Stimulated activated effector memory CD8-positive, alpha-beta T cell treated with anti-CD3 and anti-CD28 coated beads, Interleukin-12 subunit alpha, Interleukin-12 subunit beta, amount 100 ng/mL, for 72 hours (primary cell): Measurements from ENCODE around the gene MTCH1.

Source experiments
- ATAC-seq: fragments of 150-1000 bp; cut with Tn5 transposase; 2 replicates; pipeline ENCODE4 v1.10.0; 2021
- DNase-seq, 2 donors: peaks; one replicate each; pipeline ENCODE4 v3.0.0; 2021 to 2022; ENCODE audit warnings: low spot score in 2 of 2
- H3K27ac Mint-ChIP-seq: one replicate; pipeline ENCODE4 v1.8.0; 2022; ENCODE audit warnings: mild to moderate bottlenecking, mixed read lengths
- H3K36me3 Mint-ChIP-seq: one replicate; pipeline ENCODE4 v1.8.0; 2022; ENCODE audit warnings: mild to moderate bottlenecking, mixed read lengths
- H3K4me1 Mint-ChIP-seq: one replicate; pipeline ENCODE4 v1.8.0; 2022; ENCODE audit warnings: mixed read lengths
- H3K4me3 Mint-ChIP-seq: one replicate; pipeline ENCODE4 v1.8.0; 2022; ENCODE audit warnings: mild to moderate bottlenecking, mixed read lengths
- H3K9me3 Mint-ChIP-seq: one replicate; pipeline ENCODE4 v1.8.0; 2022; ENCODE audit warnings: mixed read lengths

Gene MTCH1

GRCh38 chr6:36984581-36985416, 1.2 kb downstream of the MTCH1 start:
- Mint-ChIP-seq H3K36me3 (peaks cover 10% of the 10 kb centered on the region), H3K9me3 (no peaks in the 10 kb centered on the region), H3K4me3 (no peak overlapping the region), H3K4me1 (peaks cover 33% of the 10 kb centered on the region), H3K27ac (no peak overlapping the region)
- DNase-seq (peak; percentile 18 to 70), ATAC-seq (peak; percentile 53)

DNA sequence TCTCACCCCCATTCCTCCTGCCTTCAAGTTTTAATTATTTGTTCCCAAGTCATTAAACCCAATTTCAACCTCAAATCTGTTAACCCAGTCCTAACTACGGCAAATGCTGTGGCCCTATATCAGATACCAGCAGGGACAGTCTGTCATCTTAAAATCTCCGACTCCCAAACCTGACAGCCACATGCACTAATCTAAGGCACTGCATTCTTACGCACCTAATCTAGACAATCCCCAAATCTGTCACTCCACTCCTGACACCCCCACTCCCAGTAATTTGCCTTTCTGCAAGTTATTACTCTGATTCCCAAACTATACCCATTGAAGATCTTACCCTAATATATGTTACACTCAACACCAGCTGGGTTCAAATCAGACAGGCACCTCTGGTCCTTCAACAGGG, 2.5 kb downstream of the MTCH1 start:
- ATAC-seq (no peak), DNase-seq (no peak)
- H3K27ac Mint-ChIP-seq: no peak overlapping the region
- peaks cover 22% of the 10 kb centered on the region for H3K36me3 Mint-ChIP-seq
- H3K4me3 Mint-ChIP-seq: no peak overlapping the region
- no peaks in the 10 kb centered on the region for H3K9me3 Mint-ChIP-seq
- H3K4me1 Mint-ChIP-seq: peaks cover 42% of the 10 kb centered on the region

GRCh38 chr6:36980876-36981619, 4.9 kb downstream of the MTCH1 start:
- Mint-ChIP-seq H3K27ac (peak overlapping the region; percentile 29), H3K4me1 (peaks cover 39% of the 10 kb centered on the region), H3K36me3 (peaks cover 39% of the 10 kb centered on the region), H3K4me3 (no peak overlapping the region), H3K9me3 (no peaks in the 10 kb centered on the region)
- ATAC-seq: no peak
- DNase-seq: no peak

DNA sequence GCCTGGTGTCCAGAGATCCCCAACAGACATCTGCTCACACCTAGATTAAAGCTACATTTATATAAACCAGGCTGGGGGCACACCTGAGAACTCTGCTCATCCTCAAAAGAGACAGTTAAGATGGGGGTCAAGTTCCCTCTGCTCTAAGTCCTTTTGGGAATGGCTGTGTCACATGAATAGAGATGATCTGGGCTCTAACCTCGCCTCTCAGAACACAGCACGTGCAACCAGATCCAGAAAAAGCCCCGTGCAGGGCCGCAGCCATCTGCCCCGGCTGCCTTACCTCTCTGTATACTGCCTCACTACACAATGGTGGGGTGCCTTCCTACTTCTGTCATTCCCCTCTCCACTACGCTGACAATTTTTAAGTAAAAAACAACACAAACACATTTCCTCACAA, 5.9 kb downstream of the MTCH1 start:
- Mint-ChIP-seq H3K4me1 (peaks cover 39% of the 10 kb centered on the region), H3K36me3 (peaks cover 49% of the 10 kb centered on the region), H3K9me3 (no peaks in the 10 kb centered on the region), H3K27ac (peak overlapping the region; percentile 29), H3K4me3 (no peak overlapping the region)
- DNase-seq (no peak), ATAC-seq (no peak)

DNA sequence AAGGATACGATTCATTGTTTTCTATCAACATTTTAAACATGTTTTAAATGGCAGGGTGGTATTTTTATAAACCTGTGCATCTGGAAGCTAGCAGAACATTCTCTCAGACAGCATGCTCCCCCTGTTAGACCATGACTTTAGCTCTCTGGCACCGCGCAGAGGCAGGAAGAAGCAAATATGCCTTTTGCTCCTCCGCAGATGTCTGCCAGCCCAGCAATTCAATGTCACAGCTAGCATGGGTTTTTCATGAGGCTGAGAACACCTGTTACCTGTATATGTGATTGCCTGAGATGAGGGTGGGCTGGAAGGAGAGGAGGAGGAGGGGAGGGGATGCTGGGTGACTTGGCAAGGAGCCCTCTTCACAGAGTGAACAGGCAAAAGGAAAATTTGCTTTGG, 6.7 kb downstream of the MTCH1 start:
- Mint-ChIP-seq H3K36me3 (peaks cover 56% of the 10 kb centered on the region), H3K4me1 (peaks cover 39% of the 10 kb centered on the region), H3K9me3 (no peaks in the 10 kb centered on the region), H3K27ac (peak overlapping the region; percentile 29), H3K4me3 (no peak overlapping the region)
- DNase-seq: no peak
- ATAC-seq: peak; percentile 49

DNA sequence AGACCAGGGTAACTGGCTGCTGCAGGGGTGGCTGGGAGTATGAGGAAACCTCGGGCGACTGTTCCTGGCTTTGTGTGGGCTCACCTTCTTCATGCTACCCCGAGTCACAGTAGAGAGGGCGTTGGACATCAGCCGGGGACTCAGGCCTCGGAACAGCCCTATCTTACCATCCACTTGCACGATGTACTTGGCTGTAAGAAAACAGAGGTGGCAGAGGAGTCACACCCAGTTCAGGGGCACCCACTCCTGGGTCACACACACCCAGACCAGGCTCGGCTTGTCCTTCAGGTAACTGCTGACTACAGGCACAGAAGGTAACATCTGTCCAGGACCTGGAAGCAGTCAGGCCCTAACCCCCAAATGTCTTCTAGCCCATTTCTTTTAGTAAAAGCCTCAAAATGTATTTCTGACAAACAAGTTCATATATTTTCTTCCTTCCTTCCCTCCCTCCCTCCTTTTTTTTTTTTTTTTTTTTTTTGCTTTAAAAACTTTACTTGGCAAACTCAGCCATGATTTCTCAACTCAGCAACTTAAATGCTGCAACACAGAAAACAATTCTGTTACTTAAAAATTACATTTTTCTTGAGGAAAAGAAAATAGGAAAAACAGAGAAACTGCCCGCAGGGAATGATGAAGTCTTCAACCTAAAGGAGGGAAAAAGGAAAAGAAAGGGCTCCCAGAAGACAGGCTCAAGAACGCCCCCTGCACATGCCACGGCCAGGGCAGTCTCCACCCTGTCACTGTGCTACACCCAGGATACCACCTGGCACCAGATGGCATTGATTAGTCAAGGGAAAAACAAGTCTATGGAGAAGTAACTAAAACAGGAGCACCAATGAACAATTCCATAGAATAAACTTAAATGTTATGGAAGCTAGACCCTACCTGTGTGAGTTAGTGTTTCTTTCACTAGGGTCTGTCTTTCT, 7.3 kb downstream of the MTCH1 start:
- no peak overlapping the region for H3K4me3 Mint-ChIP-seq
- DNase-seq: no peak
- peak overlapping the region; percentile 29 for H3K27ac Mint-ChIP-seq
- no peaks in the 10 kb centered on the region for H3K9me3 Mint-ChIP-seq
- no peak for ATAC-seq
- peaks cover 63% of the 10 kb centered on the region for H3K36me3 Mint-ChIP-seq
- H3K4me1 Mint-ChIP-seq: peaks cover 39% of the 10 kb centered on the region

DNA sequence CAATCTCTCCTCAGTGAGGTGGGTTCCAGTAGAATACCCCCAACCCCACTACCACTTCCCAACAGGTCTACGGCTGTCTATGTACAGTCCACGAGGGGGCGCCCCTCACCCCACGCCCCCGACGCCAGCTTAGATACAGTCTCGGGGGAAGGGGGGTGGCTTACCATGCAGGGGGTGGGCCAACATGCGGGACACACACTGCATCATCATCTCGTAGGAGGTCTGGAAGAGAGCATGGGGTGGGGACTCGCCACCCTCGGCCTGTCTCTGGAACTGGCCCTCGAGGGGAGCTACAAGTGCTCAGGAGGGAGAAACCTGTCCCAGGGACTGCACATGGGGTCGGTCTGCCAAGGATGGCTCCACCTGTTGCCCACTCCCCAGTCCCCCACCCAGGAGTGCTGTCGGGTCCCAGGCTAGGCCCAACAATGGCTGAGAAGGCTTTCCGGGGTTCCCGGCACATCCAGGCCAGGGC, 8.5 kb downstream of the MTCH1 start:
- Mint-ChIP-seq H3K27ac (no peak overlapping the region), H3K9me3 (no peaks in the 10 kb centered on the region), H3K4me3 (no peak overlapping the region), H3K36me3 (peaks cover 75% of the 10 kb centered on the region), H3K4me1 (peaks cover 39% of the 10 kb centered on the region)
- no peak for DNase-seq
- peak; percentile 49 for ATAC-seq

DNA sequence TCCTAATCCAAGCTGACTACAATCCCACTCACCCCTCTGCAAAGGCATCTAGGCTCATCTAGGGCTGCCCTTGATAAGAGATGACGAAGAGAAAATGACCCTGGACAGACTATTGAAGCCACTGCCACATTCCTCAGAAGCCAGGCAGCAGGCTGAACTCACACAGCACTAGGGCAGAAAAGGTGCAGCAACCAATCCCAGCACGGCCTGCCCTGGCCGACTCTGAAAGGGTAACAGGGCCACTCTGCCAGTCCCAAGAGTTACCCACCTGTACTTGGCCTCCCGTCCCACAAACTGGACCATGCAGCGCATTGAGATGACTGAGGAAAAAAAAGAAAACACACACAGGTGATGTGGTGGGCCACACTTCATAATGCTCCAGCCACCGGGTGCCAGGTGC, 9.1 kb downstream of the MTCH1 start:
- Mint-ChIP-seq H3K36me3 (peaks cover 81% of the 10 kb centered on the region), H3K27ac (no peak overlapping the region), H3K4me3 (no peak overlapping the region), H3K9me3 (no peaks in the 10 kb centered on the region), H3K4me1 (peaks cover 34% of the 10 kb centered on the region)
- DNase-seq (no peak), ATAC-seq (no peak)

DNA sequence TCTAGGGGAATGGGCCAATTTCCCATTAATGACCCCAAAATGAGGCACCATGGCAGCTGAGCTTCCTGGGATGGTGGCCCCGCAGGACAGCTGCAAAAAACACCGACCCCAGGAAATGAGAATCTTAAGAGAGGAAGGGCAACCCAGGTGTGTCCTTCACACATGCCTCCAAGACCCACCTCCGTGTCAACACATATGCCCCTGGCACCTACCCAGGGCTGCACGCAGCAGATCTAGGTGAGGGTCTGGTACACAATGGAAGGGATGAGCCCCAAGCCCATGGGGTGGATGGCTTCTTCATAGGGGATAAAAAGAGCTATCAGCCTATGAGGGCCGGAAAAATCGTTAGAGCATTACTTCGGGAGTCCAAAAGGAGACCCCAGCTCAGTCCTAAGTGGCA, 9.5 kb downstream of the MTCH1 start:
- Mint-ChIP-seq H3K36me3 (peaks cover 85% of the 10 kb centered on the region), H3K9me3 (no peaks in the 10 kb centered on the region), H3K4me1 (peaks cover 30% of the 10 kb centered on the region), H3K27ac (no peak overlapping the region), H3K4me3 (no peak overlapping the region)
- no peak for DNase-seq
- ATAC-seq: no peak

DNA sequence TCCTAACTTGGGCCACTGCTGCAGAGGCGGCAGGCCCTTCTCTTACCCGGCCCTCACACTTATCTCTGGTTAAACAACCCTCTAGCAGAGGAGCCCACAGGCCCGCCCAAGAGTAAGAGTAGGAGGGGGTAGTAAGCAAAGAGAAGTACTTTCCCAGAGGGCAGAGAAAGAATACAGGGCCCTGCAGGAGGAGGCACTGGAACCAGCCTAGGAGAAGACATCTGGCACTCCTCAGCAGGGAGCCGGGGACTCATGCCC, 10.1 kb downstream of the MTCH1 start:
- peaks cover 26% of the 10 kb centered on the region for H3K4me1 Mint-ChIP-seq
- H3K36me3 Mint-ChIP-seq: peaks cover 91% of the 10 kb centered on the region
- H3K9me3 Mint-ChIP-seq: no peaks in the 10 kb centered on the region
- no peak overlapping the region for H3K27ac Mint-ChIP-seq
- no peak for DNase-seq
- H3K4me3 Mint-ChIP-seq: no peak overlapping the region
- no peak for ATAC-seq

GRCh38 chr6:36975231-36976006, 10.6 kb downstream of the MTCH1 start:
- peaks cover 96% of the 10 kb centered on the region for H3K36me3 Mint-ChIP-seq
- ATAC-seq: no peak
- peaks cover 20% of the 10 kb centered on the region for H3K4me1 Mint-ChIP-seq

GRCh38 chr6:36973647-36974046, 12.3 kb downstream of the MTCH1 start:
- DNase-seq (no peak), ATAC-seq (no peak)
- peaks cover 100% of the 10 kb centered on the region for H3K36me3 Mint-ChIP-seq
- H3K4me1 Mint-ChIP-seq: peaks cover 7% of the 10 kb centered on the region
- H3K4me3 Mint-ChIP-seq: no peak overlapping the region
- H3K27ac Mint-ChIP-seq: no peak overlapping the region
- no peaks in the 10 kb centered on the region for H3K9me3 Mint-ChIP-seq

More at GRCh38 chr6:36975231-36976006, 10.6 kb downstream of the MTCH1 start:
- no peak overlapping the region for H3K27ac Mint-ChIP-seq
- DNase-seq: no peak
- no peak overlapping the region for H3K4me3 Mint-ChIP-seq
- H3K9me3 Mint-ChIP-seq: no peaks in the 10 kb centered on the region

- H3K9me3 Mint-ChIP-seq: no peaks in the 10 kb centered on the region
- no peak for ATAC-seq
- H3K4me1 Mint-ChIP-seq: peaks cover 6% of the 10 kb centered on the region
- H3K4me3 Mint-ChIP-seq: no peak overlapping the region
- peaks cover 100% of the 10 kb centered on the region for H3K36me3 Mint-ChIP-seq
- no peak overlapping the region for H3K27ac Mint-ChIP-seq
- no peak for DNase-seq
Observed at GRCh38 chr6:36973190-36973589, 12.8 kb downstream of the MTCH1 start.

DNA sequence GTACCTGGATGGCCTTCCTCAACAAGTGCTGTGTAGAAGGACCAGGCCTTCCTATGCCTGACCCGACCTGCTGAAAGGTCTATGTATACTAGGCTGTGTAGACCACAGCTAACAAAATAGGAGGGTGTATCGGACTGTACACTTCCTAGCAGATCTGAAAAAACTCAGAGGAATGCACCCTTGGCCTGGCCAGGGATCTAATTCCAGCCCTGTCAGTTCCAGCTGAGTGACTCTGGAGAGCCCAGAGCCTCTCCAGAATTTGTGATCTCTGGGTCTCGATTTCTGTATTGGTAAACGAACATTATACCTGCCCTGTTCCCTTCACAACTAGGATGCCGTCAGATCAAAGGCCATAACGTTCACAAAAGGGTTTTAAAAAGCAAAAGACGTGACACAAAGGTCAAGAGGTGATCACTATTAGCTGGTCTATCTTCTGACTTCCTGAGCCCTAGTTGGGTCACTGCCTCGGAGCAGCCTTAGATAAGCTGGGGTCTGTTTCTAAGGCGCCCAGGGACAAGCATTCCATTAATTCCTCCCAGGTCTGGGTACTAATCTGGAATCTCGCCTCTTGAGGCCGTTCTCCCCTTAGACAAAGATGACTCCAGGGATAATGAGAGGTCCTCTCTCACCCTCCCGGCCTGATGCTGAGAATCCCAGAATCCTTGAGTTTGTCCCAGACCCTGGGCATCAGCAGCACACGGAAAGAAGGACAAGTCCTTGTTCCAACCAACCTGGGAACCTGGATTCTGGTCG, 13.9 kb downstream of the MTCH1 start:
- H3K36me3 Mint-ChIP-seq: peaks cover 100% of the 10 kb centered on the region
- no peak overlapping the region for H3K4me3 Mint-ChIP-seq
- H3K9me3 Mint-ChIP-seq: no peaks in the 10 kb centered on the region
- DNase-seq (no peak), ATAC-seq (no peak)
- H3K4me1 Mint-ChIP-seq: no peaks in the 10 kb centered on the region
- peak overlapping the region; percentile 52 for H3K27ac Mint-ChIP-seq
